Body of pancreas (tissue), 4 donors: Measurements from ENCODE around the gene SHC4.

Experiments
- CTCF ChIP-seq, 7 experiments: fragments of 450-650 bp in 4 of 7; fragments of 200-600 bp in 3 of 7; sonication (generic) in 3 of 7; IDR thresholded peaks; one replicate each; pipeline ENCODE4 v1.5.1; 2016 to 2019; ENCODE audit warnings: antibody characterized with exemption in 7 of 7
- POLR2A ChIP-seq, 3 donors: fragments of 450-650 bp; IDR thresholded peaks; one replicate each; pipeline ENCODE4 v1.6.1; 2016; ENCODE audit warnings: antibody characterized with exemption in 3 of 3, mild to moderate bottlenecking in 2 of 3

GRCh38 chr15:48987142-48987541, 23.4 kb upstream of the SHC4 start:
- no peak for TF ChIP-seq POLR2A (IDR thresholded peaks at IDR 0.05)
- TF ChIP-seq CTCF (IDR thresholded peaks at IDR 0.05), result no peak
